ENCODE results near the gene FAM114A1.

- TF ChIP-seq, protein P1, sequence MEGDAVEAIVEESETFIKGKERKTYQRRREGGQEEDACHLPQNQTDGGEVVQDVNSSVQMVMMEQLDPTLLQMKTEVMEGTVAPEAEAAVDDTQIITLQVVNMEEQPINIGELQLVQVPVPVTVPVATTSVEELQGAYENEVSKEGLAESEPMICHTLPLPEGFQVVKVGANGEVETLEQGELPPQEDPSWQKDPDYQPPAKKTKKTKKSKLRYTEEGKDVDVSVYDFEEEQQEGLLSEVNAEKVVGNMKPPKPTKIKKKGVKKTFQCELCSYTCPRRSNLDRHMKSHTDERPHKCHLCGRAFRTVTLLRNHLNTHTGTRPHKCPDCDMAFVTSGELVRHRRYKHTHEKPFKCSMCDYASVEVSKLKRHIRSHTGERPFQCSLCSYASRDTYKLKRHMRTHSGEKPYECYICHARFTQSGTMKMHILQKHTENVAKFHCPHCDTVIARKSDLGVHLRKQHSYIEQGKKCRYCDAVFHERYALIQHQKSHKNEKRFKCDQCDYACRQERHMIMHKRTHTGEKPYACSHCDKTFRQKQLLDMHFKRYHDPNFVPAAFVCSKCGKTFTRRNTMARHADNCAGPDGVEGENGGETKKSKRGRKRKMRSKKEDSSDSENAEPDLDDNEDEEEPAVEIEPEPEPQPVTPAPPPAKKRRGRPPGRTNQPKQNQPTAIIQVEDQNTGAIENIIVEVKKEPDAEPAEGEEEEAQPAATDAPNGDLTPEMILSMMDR (IDR thresholded peaks at IDR 0.05; ENCODE audit: insufficient read depth, low read depth, low read length) = no peak
- no peak for TF ChIP-seq EZH2 (IDR thresholded peaks at IDR 0.05; ENCODE audit: insufficient read depth, low read length)
Measured at GRCh38 chr4:38958453-38959190, 91.0 kb downstream of the FAM114A1 start.
